HepG2 (cell line): ENCODE measurements around the gene TAOK3. TPM values are rescaled to one million over a fixed set of nuclear protein-coding genes. Genes with fewer than 3 reads are reported as not detected.
A peak's percentile ranks its signal among the peaks of the same experiment; 100 is the strongest.

Experiments
- ASH2L ChIP-seq: fragments of 300-600, 200-600 bp; sonication (generic); IDR thresholded peaks from 2 replicates; pipeline ENCODE4 v1.7.0; 2017; ENCODE audit warnings: low read depth, mild to moderate bottlenecking, moderate library complexity, mixed read lengths, low read length; ENCODE audit not compliant: insufficient read length
- ATF7 ChIP-seq, 2 experiments: fragments of 450-650 bp in 1 of 2; sonication (generic) in 1 of 2; formaldehyde crosslinking in 1 of 2; IDR thresholded peaks; 2 replicates each; pipeline versions ENCODE4 v1.4.0 to v1.6.1; 2016 to 2020; ENCODE audit warnings: antibody characterized with exemption in 1 of 2, mild to moderate bottlenecking in 1 of 2, missing genetic modification reagents in 1 of 2
- EHMT2 ChIP-seq: fragments of 200-600 bp; sonication (generic); IDR thresholded peaks from 2 replicates; pipeline ENCODE4 v1.7.0; 2017; ENCODE audit warnings: antibody characterized with exemption, low read depth, low read length, borderline replicate concordance
- HNF1B ChIP-seq: sonication (generic); formaldehyde crosslinking; IDR thresholded peaks from 2 replicates; pipeline ENCODE4 v1.5.1; 2020; ENCODE audit warnings: mild to moderate bottlenecking, moderate library complexity, missing genetic modification reagents
- IKZF1 ChIP-seq: fragments of 450-650 bp; IDR thresholded peaks from 2 replicates; pipeline ENCODE4 v1.7.1; 2016
- NONO ChIP-seq, 2 experiments: fragments of 450-650 bp in 1 of 2; sonication (generic) in 1 of 2; formaldehyde crosslinking in 1 of 2; IDR thresholded peaks in 1 of 2; conservative IDR thresholded peaks in 1 of 2; 2 replicates each; pipeline versions ENCODE4 v1.6.1 to v1.8.0; 2017 to 2022; ENCODE audit warnings: mild to moderate bottlenecking in 1 of 2, missing genetic modification reagents in 1 of 2, moderate library complexity in 1 of 2
- POLR2A ChIP-seq, 2 experiments: IDR thresholded peaks; 2 replicates each; pipeline ENCODE4 v1.6.1; 2011; ENCODE audit warnings: low read depth in 2 of 2, low read length in 2 of 2, mild to moderate bottlenecking in 1 of 2, moderate library complexity in 1 of 2; ENCODE audit not compliant: insufficient read depth in 1 of 2
- POLR2G ChIP-seq: fragments of 200-400 bp; formaldehyde crosslinking; IDR thresholded peaks from 2 replicates; pipeline ENCODE4 v1.6.1; 2018; ENCODE audit warnings: mild to moderate bottlenecking, low read depth, low read length, moderate library complexity
- SNAPC2 ChIP-seq: sonication (generic); formaldehyde crosslinking; IDR thresholded peaks from 2 replicates; pipeline ENCODE4 v1.8.1; 2022; ENCODE audit warnings: mild to moderate bottlenecking, missing genetic modification reagents
- SRY ChIP-seq: sonication (generic); formaldehyde crosslinking; IDR thresholded peaks from 2 replicates; pipeline ENCODE4 v1.8.0; 2022; ENCODE audit warnings: mild to moderate bottlenecking, missing genetic modification reagents
- TBX2 ChIP-seq: sonication (generic); formaldehyde crosslinking; IDR thresholded peaks from 2 replicates; pipeline ENCODE4 v1.5.0; 2020; ENCODE audit warnings: missing genetic modification reagents, mild to moderate bottlenecking, borderline replicate concordance
- ZFP36L1 ChIP-seq: sonication (generic); formaldehyde crosslinking; IDR thresholded peaks from 2 replicates; pipeline ENCODE4 v1.8.0; 2022; ENCODE audit warnings: mild to moderate bottlenecking, missing genetic modification reagents, moderate library complexity
- ZFP36L2 ChIP-seq: sonication (generic); formaldehyde crosslinking; IDR thresholded peaks from 2 replicates; pipeline ENCODE4 v1.4.0; 2020; ENCODE audit warnings: missing genetic modification reagents
- ZNF138 ChIP-seq: sonication (generic); formaldehyde crosslinking; IDR thresholded peaks from 2 replicates; pipeline ENCODE4 v1.5.0; 2020; ENCODE audit warnings: mild to moderate bottlenecking, low read depth, missing genetic modification reagents
- ZNF275 ChIP-seq: sonication (generic); formaldehyde crosslinking; IDR thresholded peaks from 2 replicates; pipeline ENCODE4 v1.8.0; 2022; ENCODE audit warnings: missing genetic modification reagents, mild to moderate bottlenecking, inconsistent platforms, borderline replicate concordance
- ZNF276 ChIP-seq: sonication (generic); formaldehyde crosslinking; IDR thresholded peaks from 2 replicates; pipeline ENCODE4 v1.4.0; 2020; ENCODE audit warnings: mild to moderate bottlenecking, low read depth, missing genetic modification reagents
- ZNF280D ChIP-seq: sonication (generic); formaldehyde crosslinking; IDR thresholded peaks from 2 replicates; pipeline ENCODE4 v1.5.1; 2020; ENCODE audit warnings: mild to moderate bottlenecking, missing genetic modification reagents
- ZNF766 ChIP-seq: sonication (generic); formaldehyde crosslinking; IDR thresholded peaks from 2 replicates; pipeline ENCODE4 v1.5.0; 2020; ENCODE audit warnings: missing genetic modification reagents, borderline replicate concordance
- ZSCAN25 ChIP-seq: sonication (generic); formaldehyde crosslinking; IDR thresholded peaks from 2 replicates; pipeline ENCODE4 v1.8.0; 2022; ENCODE audit warnings: mild to moderate bottlenecking, missing genetic modification reagents
- polyA plus RNA-seq, 8 experiments: library from polyadenylated mRNA; depleted of rRNA in 3 of 8; stranded (reverse) in 7 of 8; unstranded in 1 of 8; fragments of >200 nt; fragmentation: Illumina TruSeq in 4 of 8; extraction: Trizol in 4 of 8; gene quantifications; 2 replicates each; pipeline versions ENCODE4 v1.2.1 to v1.2.3, GENCODE V29; 2011 to 2016; ENCODE audit warnings: low read depth in 4 of 8, missing spikeins in 1 of 8, mixed read lengths in 1 of 8; ENCODE audit not compliant: insufficient read depth in 1 of 8
- total RNA-seq, 5 experiments: library from RNA; depleted of rRNA; stranded (reverse); fragments of >200 nt; fragmentation: Illumina TruSeq; extraction: Trizol; gene quantifications; 2 replicates each; pipeline ENCODE4 v1.2.3, GENCODE V29; 2016; ENCODE audit warnings: low read depth in 1 of 5

Gene TAOK3
- total and polyA plus RNA-seq, 2 of the 13 experiments (the other 11 are each of a cell fraction or from before 2014, with no cell fraction given) = 10.4 to 12.3 TPM

DNA sequence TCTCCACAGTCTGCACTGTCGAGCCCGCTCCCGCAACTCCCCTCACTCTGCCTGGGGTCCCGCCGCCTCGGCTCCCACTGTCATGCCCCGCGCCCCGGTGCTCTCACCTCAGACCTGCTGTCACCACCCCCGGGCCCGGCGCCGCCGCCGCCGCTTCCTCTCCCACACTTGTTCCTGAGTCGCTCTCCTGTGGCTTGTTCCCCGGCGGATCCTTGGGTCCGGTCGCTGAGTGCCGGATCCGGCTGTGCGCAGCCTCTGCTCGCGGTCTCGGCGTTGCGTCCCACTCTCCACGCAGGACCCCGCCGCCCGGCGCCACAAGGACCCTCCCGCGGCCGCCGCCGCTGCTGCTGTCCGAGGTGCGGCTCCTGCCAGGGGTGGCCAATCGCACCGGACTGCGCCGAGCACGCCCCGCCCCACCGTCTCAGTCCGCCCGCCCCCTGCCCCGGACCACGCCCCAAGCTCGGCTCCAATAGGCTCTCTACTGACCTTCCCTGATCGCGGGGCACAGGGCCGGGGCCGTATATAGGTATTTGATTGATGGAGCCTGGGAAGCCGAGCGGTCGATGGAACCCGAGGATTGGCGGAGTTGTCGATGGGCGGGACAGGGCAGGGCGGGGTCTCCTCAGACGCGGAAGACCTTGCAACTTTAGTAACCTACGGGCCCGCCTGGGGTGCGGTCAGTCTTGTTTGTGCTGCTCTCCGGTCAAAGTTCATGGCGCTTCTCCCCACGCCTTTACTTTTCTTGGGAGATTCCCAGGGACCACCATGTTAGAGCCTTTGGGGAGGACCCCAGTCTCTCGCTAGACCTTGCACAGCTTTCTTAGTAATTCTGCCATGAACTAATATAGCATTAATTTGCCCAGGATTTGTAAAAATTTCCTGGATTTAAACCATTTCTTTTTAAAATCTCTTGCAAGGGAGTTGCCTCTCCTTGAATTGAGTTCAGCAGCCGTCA, at the start of gene TAOK3 (continued):
- TF ChIP-seq ZNF280D (no peak), EHMT2 (no peak), SNAPC2 (CRISPR knock-in tag) (no peak), TBX2 (CRISPR knock-in tag) (peak; percentile 62; the same call in 1 of the 2 replicates), IKZF1 (no peak), HNF1B (CRISPR knock-in tag) (peak; percentile 70), POLR2A (IDR thresholded peaks at IDR 0.05; ENCODE audit: insufficient read depth in 1 of 2, low read depth in 2 of 2, low read length in 2 of 2) (peak; percentile 91 to 97), ZFP36L1 (CRISPR knock-in tag) (peak; percentile 76; the same call in 1 of the 2 replicates), ZNF276 (no peak), ZFP36L2 (CRISPR knock-in tag) (no peak), ZSCAN25 (CRISPR knock-in tag) (0 out of 2 replicates have a peak, but pooled peaks have one; percentile 10), POLR2G (peak; percentile 97), ZNF766 (CRISPR knock-in tag) (peak; percentile 14; the same call in 1 of the 2 replicates), ZNF275 (CRISPR knock-in tag) (no peak), ATF7 (IDR thresholded peaks at IDR 0.05) (no peak), ATF7 (CRISPR knock-in tag; IDR thresholded peaks at IDR 0.05) (no peak), ASH2L (peak; percentile 86), ZNF138 (CRISPR knock-in tag) (no peak), SRY (CRISPR knock-in tag) (peak; percentile 73; the same call in 1 of the 2 replicates), NONO (IDR thresholded peaks at IDR 0.05) (no peak), NONO (CRISPR knock-in tag; conservative IDR thresholded peaks at IDR 0.05) (peak; percentile 58; the same call in 1 of the 2 replicates)
